GM21737 (cell line): ENCODE measurements around the gene SLC22A7.
"Not testable (repeated sequence)": the region's sequence is repeated elsewhere in the genome, so short reads cannot be mapped to it uniquely, and the experiment has no call there.

Experiments
- ATAC-seq: cut with Tn5 transposase; IDR thresholded peaks from one replicate; pipeline ENCODE4 v1.9.1; 2021; ENCODE audit warnings: mild to moderate bottlenecking, moderate library complexity; ENCODE audit not compliant: unreplicated experiment

Gene SLC22A7

GRCh38 chr6:43334466-43335095 is 36.5 kb downstream of the SLC22A7 start:
- no peak for ATAC-seq

GRCh38 chr6:43335469-43335868 is 37.4 kb downstream of the SLC22A7 start:
- no peak for ATAC-seq

GRCh38 chr6:43336382-43336781 is 38.3 kb downstream of the SLC22A7 start:
- ATAC-seq = no peak

GRCh38 chr6:43338243-43338642 is 40.2 kb downstream of the SLC22A7 start:
- peak; percentile 58 for ATAC-seq

GRCh38 chr6:43339168-43339567 is 41.1 kb downstream of the SLC22A7 start:
- peak; percentile 71 for ATAC-seq

- ATAC-seq = not testable (repeated sequence)
Measured at GRCh38 chr6:43346243-43346642, 48.2 kb downstream of the SLC22A7 start.

DNA sequence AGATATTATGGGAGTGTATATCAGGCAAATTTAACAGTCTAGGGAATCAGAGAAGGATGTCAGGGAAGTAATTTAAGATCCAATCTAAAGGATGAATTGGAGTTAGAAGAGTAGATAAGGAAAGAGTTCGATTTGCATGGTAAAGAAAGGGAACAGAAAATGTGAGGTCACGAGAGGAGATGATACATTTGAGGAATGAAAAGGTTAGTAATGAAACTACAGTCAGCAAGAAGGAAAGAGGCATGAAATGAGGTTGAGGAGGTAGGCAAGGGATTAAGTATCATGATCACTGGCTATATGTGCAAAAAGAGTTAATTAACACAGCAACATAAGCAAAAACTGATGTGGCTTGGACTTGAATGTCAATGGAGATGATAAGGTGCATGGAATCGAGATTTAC is 49.0 kb downstream of the SLC22A7 start:
- ATAC-seq = no peak

DNA sequence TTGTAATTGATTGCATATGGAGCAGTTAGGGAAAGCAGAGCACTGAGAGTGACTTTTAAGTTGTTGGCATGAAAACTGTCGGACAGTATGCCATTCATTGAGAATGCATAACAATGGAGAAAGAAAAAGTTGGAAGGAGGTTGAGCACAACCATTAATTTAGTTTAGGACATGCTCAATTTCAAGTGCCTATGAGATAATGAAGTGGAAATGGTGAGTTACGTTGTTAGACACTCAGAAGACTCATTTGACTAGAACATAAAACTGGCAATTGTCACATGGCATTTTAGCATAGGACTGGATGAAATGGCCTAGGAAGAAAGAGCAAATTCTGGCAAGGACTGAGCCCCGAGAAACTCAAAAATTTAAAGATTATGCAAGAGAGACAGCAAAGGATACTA is 49.4 kb downstream of the SLC22A7 start:
- no peak for ATAC-seq

DNA sequence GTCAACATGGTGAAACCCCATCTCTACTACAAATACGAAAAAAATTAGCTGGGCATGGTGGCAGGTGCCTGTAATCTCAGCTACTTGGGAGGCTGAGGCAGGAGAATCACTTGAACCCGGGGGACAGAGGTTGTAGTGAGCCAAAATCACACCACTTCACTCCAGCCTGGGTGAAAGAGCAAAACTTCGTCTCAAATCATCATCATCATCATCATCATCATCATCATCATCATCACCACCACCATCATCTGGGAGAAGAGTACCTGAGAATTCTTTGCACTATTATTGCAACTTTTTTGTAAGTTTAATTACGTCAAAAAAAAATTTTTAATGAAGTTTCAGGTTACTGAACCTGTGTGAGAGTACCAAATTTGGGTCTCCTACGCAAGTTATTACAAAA is 53.9 kb downstream of the SLC22A7 start:
- not testable (repeated sequence) for ATAC-seq
